Gastrocnemius medialis (tissue), 4 donors: ENCODE measurements around the gene TRAPPC8.

Experiments
- POLR2A ChIP-seq, 2 donors: fragments of 450-650 bp; IDR thresholded peaks; one replicate each; pipeline ENCODE4 v1.6.1; 2017; ENCODE audit warnings: antibody characterized with exemption in 2 of 2, mild to moderate bottlenecking in 2 of 2, moderate library complexity in 2 of 2
- TF ChIP-seq, protein P1 (sequence below), 5 experiments: fragments of 450-650 bp in 3 of 5; fragments of 200-600 bp in 2 of 5; sonication (generic) in 2 of 5; IDR thresholded peaks in 4 of 5; conservative IDR thresholded peaks in 1 of 5; 1 replicate in 4 of 5; 2 replicates in 1 of 5; pipeline ENCODE4 v1.5.1; 2016 to 2019; ENCODE audit warnings: antibody characterized with exemption in 5 of 5, mild to moderate bottlenecking in 3 of 5, moderate library complexity in 3 of 5

GRCh38 chr18:31965316-31965970 is 22.5 kb upstream of the TRAPPC8 start:
- TF ChIP-seq, protein P1, sequence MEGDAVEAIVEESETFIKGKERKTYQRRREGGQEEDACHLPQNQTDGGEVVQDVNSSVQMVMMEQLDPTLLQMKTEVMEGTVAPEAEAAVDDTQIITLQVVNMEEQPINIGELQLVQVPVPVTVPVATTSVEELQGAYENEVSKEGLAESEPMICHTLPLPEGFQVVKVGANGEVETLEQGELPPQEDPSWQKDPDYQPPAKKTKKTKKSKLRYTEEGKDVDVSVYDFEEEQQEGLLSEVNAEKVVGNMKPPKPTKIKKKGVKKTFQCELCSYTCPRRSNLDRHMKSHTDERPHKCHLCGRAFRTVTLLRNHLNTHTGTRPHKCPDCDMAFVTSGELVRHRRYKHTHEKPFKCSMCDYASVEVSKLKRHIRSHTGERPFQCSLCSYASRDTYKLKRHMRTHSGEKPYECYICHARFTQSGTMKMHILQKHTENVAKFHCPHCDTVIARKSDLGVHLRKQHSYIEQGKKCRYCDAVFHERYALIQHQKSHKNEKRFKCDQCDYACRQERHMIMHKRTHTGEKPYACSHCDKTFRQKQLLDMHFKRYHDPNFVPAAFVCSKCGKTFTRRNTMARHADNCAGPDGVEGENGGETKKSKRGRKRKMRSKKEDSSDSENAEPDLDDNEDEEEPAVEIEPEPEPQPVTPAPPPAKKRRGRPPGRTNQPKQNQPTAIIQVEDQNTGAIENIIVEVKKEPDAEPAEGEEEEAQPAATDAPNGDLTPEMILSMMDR (IDR thresholded peaks at IDR 0.05 in 4 of 5, conservative IDR thresholded peaks at IDR 0.05 in 1 of 5), result no peak
- TF ChIP-seq POLR2A (IDR thresholded peaks at IDR 0.05), result no peak
